Measurements from ENCODE around the gene FARS2.

DNA sequence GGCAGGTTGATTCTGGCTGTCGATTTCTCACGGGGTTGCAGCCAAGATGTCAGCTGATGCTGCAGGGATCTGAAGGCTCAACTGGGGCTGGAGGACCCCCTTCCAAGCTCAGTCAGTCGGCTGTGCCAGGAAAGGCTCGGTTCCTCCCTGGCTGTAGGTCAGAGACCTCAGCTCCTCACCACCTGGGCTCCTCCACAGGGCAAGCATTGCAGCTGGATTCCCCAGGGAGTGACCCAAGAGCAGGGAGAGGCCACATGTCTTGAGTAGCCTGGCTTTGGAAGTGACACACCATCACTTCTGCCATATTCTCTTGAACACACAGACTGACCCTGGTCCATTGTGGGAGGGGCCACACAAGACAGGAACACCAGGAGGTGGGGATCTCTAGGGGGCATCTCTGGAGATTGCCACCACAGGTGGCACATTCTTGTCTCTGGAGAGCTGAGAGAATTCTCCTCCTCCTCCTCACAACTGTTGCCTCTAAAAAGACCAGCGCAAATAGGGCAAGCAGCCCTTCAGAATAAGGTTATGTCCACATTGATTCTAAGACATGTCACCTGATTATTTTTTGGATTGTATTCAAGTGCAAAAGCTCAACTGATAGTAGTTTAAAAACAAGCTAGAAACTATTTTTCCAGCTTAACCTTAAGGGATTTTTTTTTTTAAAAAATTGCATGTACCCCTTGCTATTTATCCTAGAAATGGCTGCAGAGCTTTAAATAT is 474.9 kb downstream of the FARS2 start:
- no peak for TF ChIP-seq POLR2AphosphoS5 (IDR thresholded peaks at IDR 0.05; ENCODE audit: insufficient read depth, low read depth, low read length)
- TF ChIP-seq, protein P1, sequence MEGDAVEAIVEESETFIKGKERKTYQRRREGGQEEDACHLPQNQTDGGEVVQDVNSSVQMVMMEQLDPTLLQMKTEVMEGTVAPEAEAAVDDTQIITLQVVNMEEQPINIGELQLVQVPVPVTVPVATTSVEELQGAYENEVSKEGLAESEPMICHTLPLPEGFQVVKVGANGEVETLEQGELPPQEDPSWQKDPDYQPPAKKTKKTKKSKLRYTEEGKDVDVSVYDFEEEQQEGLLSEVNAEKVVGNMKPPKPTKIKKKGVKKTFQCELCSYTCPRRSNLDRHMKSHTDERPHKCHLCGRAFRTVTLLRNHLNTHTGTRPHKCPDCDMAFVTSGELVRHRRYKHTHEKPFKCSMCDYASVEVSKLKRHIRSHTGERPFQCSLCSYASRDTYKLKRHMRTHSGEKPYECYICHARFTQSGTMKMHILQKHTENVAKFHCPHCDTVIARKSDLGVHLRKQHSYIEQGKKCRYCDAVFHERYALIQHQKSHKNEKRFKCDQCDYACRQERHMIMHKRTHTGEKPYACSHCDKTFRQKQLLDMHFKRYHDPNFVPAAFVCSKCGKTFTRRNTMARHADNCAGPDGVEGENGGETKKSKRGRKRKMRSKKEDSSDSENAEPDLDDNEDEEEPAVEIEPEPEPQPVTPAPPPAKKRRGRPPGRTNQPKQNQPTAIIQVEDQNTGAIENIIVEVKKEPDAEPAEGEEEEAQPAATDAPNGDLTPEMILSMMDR (IDR thresholded peaks at IDR 0.05; ENCODE audit: extremely low read depth in 1 of 2, insufficient read depth in 1 of 2, low read depth in 1 of 2, low read length in 2 of 2) = no peak
- TF ChIP-seq POLR2A (IDR thresholded peaks at IDR 0.05; ENCODE audit: low read depth, low read length) = no peak
- no peak for TF ChIP-seq EZH2 (IDR thresholded peaks at IDR 0.05; ENCODE audit: borderline replicate concordance, low read depth, low read length, severe bottlenecking)
- TF ChIP-seq MYC (IDR thresholded peaks at IDR 0.05; ENCODE audit: low read depth, low read length) = no peak
- TF ChIP-seq FOS (IDR thresholded peaks at IDR 0.05; ENCODE audit: borderline replicate concordance, insufficient read depth, low read length) = no peak
- TF ChIP-seq GATA2 (IDR thresholded peaks at IDR 0.05; ENCODE audit: insufficient read depth, insufficient read length, low read depth, low read length) = no peak
